ENCODE results near the gene ATAD1. TPM values are rescaled to one million over a fixed set of nuclear protein-coding genes. Genes with fewer than 3 reads are reported as not detected.
"Not testable (repeated sequence)": the region's sequence is repeated elsewhere in the genome, so short reads cannot be mapped to it uniquely, and the experiment has no call there.

Gene ATAD1
- total RNA-seq, 1 donor from 2014 or later: 85.3 TPM

DNA sequence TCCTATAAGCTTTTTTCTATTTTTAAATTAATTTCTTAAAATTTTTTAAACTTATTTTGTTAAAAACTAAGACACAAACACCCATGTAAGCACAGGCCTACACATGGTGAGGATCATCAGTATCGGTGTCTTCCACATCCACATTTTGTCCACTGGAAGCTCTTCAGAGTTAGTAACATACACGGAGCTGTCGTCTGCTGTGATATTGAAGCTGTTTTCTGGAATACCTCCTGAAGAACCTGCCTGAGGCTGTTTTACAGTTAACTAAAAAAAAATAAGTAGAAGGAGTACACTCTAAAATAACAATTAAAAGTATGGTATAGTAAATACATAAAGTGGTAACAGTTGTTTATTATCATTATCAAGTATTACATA is 27.6 kb upstream of the ATAD1 start:
- no peak for DNase-seq

DNA sequence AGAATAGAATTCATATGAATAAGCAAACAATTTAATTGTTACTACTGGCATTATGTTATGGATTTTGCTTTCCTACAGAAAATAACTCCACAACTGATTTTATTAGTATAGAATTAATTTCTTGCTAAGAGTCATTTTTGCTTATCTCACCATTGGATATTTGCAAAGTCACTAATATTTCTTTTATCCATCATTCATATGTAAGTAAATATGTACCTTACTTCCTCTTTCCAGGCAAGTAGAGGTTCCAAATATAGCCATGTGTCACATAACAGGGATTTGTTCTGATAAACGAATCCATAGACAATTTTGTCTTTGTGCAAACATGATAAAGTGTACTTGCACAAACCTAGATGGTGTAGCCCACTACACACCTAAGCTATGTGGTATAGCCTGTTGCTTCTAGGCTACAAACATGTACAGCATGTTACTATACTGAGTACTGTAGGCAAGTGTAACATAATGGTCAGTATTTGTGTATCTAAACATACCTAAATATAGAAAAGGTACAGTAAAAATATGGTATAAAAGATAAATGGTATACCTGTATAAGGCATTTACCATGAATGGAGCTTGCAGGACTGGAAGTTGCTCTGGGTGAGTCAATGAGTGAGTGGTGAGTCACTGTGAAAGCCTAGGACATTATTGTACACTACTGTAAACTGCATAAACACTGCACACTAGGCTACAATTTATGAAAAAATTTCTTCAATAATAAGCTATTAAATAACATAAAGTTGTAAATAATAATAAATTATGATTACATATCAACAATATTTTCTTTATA is 27.0 kb upstream of the ATAD1 start:
- no peak for DNase-seq

DNA sequence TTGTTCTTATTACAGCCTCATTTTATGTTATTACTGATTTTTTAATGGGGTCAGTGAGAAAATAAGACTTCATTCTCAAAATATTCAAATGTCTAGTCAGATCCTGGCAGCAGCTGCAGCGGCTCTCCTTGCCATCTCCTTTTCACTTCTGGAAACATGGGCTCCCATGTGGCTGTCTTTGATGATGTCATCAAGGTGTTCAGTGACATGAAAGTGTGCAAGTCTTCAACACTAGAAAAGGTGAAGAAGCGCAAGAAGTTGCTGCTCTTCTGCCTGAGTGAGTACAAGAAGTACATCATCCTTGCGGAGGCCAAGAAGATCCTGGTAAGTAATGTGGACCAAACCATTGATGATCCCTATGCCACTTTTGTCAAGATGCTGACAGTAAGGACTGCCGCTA is 25.7 kb upstream of the ATAD1 start:
- DNase-seq: no peak

DNA sequence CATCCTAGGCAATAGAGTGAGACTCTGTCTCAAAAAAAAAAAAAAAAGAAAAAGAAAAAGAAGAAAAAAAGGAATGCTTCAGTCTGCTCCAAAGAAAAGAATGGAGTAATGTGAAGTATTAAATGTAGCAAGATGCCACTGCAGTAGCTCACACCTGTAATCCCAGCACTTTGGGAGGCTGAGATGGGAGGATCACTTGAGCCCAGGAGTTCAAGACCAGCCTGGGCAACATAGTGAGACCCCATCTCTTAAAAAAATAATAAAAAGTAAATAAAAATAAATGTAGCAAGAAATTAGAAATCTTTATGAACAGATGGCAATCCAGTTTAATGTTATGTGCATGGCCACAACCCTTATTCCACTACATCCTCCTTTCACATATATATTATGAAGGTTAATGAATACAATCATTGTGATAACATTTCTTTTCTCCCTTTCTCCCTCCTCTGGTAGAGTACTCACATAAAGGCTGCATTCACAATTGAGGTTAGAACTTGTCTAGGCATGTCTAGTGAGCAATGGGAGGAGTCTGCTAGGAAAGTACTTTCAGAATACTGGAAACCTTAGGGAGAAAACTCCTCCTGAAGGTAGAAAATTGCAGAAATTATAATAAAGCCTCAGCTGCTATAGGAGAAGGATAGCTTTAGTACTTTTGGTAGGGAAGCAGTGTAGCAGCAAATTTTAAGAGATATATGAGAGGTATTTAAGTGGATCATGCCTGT is 24.9 kb upstream of the ATAD1 start:
- no peak for DNase-seq

DNA sequence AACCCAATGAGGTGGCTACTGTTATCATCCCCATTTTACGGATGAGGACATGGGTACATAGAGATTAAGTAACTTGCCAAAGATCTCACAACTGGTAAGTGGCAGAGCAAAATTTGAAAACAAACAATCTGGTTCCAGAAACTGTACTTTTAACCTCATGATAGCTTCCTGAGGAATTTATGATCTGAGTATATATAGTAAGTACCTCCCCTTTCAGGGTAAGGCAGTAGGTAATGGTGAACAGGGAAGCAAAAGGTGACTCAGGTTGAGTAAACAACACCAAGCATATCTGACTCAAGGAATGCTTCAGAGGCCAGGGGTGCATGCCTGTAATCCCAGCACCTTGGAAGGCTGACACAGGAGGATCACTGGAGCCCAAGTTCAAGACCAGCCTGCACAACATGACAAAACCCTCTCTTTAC is 24.2 kb upstream of the ATAD1 start:
- no peak for DNase-seq

DNA sequence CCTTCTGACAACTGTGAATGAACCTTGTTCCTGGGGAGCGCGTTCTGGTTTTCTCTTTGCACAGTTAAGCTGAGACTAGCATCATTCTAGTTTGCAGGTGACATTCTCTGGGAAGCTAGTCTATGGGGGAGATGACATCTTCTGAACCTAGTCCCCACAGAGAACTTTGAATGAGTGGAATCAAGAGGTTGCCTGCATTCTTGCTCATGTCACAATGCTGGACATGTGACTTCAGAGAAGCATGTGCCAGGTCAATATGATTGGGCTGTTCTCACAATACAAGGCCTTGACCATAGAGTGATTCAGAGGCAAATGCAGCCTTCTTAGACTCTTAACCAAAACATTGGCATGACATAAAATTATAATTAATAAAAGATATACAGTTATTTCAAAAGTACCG is 23.2 kb upstream of the ATAD1 start:
- DNase-seq: no peak

DNA sequence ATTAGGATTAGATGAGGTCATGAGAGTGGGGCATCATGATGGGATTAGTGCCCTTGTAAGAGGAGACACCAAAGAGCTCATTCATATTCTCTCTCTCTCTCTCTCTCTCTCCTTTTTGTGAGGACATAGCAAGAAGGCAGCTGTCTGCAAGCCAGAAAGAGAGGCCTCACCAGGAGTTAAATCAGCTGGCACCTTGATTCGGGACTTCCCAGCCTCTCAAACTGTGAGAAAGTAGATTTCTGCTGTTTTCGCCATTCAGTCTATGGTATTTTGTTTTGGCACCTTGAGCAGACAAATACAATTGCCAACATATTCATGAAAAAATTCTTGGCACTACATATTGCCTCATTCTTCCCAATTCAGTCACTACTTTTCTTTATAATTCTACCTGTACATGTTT is 20.6 kb upstream of the ATAD1 start:
- DNase-seq: no peak

- no peak for DNase-seq
Measured at GRCh38 chr10:87837445-87837844, 19.4 kb upstream of the ATAD1 start.

DNA sequence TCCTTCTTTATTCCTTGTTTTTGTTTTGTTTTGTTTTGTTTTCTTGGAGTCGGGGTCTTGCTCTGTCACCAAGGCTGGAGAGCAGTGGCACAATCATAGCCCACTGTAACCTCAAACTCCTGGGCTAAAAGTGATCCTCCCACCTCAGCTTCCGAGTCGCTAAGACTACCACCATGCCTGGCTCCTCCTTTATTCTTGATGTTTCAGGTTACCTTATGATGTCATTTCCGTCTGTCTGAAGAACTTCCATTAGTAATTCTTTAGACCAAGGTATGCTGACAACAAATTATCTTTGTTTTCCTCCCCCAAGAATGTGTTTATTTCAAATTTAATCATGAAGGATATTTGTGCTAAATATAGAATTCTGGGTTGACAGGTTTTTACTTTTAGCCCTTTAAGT is 18.1 kb upstream of the ATAD1 start:
- DNase-seq: no peak

- DNase-seq: no peak
Measured at GRCh38 chr10:87829986-87830729, 12.1 kb upstream of the ATAD1 start.

DNA sequence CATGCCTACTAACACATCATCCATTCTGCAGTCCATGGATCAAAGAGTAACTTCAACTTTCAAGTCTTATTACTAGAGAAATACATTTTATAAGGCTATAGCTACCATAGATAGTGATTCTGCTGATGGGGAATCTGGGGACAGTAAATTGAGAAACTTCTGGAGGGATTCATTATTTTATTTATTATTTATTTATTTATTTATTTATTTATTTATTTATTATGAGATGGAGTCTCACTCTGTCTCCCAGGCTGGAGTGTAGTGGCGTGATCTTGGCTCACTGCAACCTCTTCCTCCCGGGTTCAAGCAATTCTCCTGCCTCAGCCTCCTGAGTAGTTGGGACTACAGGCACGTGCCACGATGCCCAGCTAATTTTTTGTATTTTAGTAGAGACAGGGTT is 11.0 kb upstream of the ATAD1 start:
- DNase-seq: not testable (repeated sequence)

DNA sequence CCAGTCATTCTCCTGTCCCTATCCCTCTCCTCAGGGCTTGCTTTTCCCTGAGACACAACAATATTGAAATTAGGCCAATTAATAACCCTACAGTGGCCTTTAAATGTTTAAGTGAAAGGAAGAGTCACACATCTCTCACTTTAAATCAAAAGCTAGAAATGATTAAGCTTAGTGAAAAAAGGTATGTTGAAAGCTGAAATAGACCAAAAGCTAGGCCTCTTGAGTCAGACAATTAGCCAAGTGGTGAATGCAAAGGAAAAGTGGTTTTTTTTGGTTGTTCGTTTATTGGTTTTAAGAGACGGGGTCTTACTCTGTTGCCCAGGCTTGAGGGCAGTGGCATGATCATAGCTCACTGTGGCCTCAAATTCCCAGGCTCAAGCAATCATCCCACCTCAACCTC is 9.7 kb upstream of the ATAD1 start:
- no peak for DNase-seq

DNA sequence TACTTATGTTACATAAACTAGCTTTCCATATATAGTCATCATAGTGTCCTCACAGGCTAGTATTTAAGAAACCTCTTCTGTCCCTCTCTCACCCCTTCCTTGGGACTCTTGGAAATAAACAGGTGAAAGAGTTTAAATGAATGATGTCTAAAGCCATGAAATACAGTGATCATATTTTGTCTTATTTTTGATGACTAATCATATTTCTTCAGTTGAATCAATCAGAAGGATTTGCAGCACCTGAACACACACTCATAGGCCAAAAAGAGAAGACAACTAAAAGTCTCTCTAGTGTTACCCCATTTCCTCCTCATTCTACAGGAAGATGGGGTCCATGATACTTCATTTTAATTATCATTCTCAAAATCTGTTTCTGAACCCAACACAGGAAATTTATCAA is 8.6 kb upstream of the ATAD1 start:
- no peak for DNase-seq

- no peak for DNase-seq
Measured at GRCh38 chr10:87819289-87819585, 1.2 kb upstream of the ATAD1 start.

DNA sequence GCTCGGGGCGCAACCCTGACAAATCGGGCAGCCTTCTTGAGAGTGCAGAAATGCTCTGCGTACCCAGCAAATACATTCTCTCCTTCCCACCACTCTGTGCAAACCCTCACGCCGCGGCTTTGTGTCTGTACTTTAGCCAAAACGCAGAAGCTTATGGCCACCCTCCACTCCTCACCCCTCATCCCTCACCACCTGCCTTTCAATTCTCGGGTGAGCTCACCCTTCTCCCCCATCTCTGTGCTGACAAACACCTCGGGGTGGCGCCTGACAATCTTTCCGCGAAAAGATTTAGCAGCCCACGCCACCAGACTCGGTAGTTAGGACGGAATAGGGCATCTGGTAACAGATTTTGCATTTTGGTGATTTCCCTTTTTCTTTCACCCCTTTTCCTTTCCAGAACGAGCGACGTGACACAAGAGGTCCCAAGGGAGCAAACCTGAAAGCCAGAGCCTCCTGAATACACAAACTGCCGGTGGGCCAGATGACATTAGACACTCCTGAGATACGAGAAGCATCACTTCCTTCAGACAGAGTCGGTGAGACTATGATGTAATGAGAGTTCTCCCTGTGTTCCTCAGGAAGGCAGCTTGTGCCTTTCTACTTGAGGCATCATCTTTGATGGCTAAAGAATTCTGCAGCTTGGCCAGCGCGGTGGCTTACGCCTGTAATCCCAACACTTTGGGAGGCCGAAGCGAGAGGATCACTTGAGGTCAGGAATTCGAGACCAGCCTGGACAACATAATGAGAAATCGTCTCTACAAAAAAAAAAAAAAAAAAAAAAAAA is 671 bp upstream of the ATAD1 start:
- peak; percentile 40 for DNase-seq

DNA sequence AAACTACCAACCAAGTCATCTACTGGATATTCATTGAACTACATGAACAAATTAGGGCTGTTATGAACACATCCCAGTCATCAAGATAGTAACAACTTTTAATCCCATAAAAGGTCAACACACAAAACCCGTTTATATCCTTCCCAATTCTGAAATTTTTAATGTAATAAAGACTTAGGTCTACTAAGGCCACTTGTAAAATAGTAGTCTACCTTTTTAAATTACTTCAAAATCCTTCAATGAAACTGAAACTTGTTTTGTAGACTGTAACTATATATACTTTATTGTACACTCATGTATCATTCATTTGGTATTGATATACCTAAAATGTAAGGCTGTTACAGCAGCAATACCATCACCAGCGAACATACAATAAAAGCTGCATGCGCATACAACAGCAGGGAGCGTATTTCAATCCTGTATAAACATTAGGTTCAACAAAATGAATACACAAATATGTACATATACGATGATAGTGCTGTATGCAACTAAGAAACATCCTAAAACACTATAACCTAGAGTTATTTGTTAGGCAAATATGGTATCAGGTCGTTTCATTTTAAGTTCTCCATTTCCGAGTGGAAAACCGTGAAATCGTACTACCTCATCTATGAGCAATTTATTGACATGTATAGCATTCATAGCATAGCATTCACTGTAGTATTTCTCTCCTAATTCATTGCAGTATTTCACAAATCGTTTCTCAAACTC is 973 bp downstream of the ATAD1 start:
- no peak for DNase-seq

GRCh38 chr10:87816163-87816897 is 1.7 kb downstream of the ATAD1 start:
- no peak for DNase-seq

- no peak for DNase-seq
Measured at GRCh38 chr10:87804939-87805569, 13.0 kb downstream of the ATAD1 start.

DNA sequence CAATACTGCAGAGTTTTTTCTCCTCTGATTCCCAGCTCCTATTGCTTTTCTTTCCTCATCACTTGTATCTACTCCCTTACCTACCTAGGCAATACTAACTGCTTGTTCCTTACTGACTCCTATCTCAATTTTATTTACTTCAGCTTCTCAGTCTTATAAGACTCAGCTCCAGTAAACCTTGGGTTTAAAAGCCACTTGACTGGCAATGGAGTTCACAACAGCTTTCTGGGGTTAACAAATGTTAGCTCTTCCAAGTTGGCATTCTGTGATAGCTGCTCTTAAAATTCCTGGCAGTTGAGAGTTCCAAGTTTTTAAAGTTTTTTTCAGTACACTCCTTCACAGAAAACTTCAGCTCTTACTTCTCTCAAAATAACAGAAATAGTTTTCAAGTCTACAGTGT is 14.2 kb downstream of the ATAD1 start:
- DNase-seq: no peak

GRCh38 chr10:87803328-87803727 is 14.7 kb downstream of the ATAD1 start:
- no peak for DNase-seq
